Endothelial cell of umbilical vein (primary cell): ENCODE data around the gene SPINDOC. TPM values are rescaled to one million over a fixed set of nuclear protein-coding genes. Genes with fewer than 3 reads are reported as not detected.

ENCODE experiments used
- BruUV-seq: library from RNA; stranded (reverse); fragments of 400-500 nt; replicated peaks from 2 replicates; lab custom pipeline; 2021; lab: Mats Ljungman, UMichigan
- CTCF ChIA-PET: fragments of 300-600, 350-600 bp; sonication (Branson Sonifier 250); formaldehyde crosslinking; loops from one replicate; lab custom pipeline; 2021; ENCODE audit warnings: antibody characterized with exemption, inconsistent platforms; lab: Charles Lee
- POLR2A ChIA-PET: fragments of 300-600, 350-600 bp; sonication (Branson Sonifier 250); formaldehyde crosslinking; loops from one replicate; lab custom pipeline; 2021; ENCODE audit warnings: antibody characterized with exemption, inconsistent platforms; lab: Charles Lee
- DNase-seq: peaks from one replicate; pipeline ENCODE4 v3.0.0-alpha.2; 2011; ENCODE audit warnings: low read depth, low spot score
- FAIRE-seq: peaks from 2 replicates; lab custom pipeline; 2011; peaks lifted over from hg19 to GRCh38; lab: Jason Lieb, UNC
- H2AFZ ChIP-seq: 2 replicates; pipeline ENCODE4 v1.6.0; 2012; ENCODE audit warnings: low read depth, low read length, control low read depth, inconsistent platforms
- H3K27ac ChIP-seq: 2 replicates; pipeline ENCODE4 v1.5.1; 2011; ENCODE audit warnings: low read depth, mild to moderate bottlenecking, control low read depth, low read length, moderate library complexity; ENCODE audit not compliant: insufficient read depth
- H3K27me3 ChIP-seq, 2 experiments: 2 replicates each; pipeline versions ENCODE4 v1.6.0 to v1.6.1; 2011; ENCODE audit warnings: low read length in 2 of 2, mixed read lengths in 1 of 2; ENCODE audit not compliant: control insufficient read depth in 2 of 2, insufficient read depth in 2 of 2
- H3K36me3 ChIP-seq, 2 experiments: 2 replicates in 1 of 2; 3 replicates in 1 of 2; pipeline ENCODE4 v1.5.1; 2011; ENCODE audit warnings: low read length in 2 of 2, mild to moderate bottlenecking in 1 of 2, moderate library complexity in 1 of 2; ENCODE audit not compliant: control insufficient read depth in 2 of 2, insufficient read depth in 2 of 2; ENCODE audit errors: extremely low read depth in 1 of 2
- H3K4me1 ChIP-seq: 3 replicates; pipeline ENCODE4 v1.5.1; 2011; ENCODE audit warnings: mild to moderate bottlenecking, low read length; ENCODE audit not compliant: control insufficient read depth, insufficient read depth; ENCODE audit errors: extremely low read depth
- H3K4me2 ChIP-seq: 2 replicates; pipeline ENCODE4 v1.6.1; 2011; ENCODE audit warnings: low read length, control low read depth, mixed read lengths; ENCODE audit not compliant: insufficient read depth
- H3K4me3 ChIP-seq, 3 experiments: fragments of 200-600 bp in 1 of 3; sonication (generic), shearing (Covaris generic) in 1 of 3; replicated peaks in 1 of 3; 2 replicates each; pipeline ENCODE4 v1.5.1; 2011 to 2016; ENCODE audit warnings: control low read depth in 3 of 3, low read length in 3 of 3, mild to moderate bottlenecking in 2 of 3, inconsistent platforms in 1 of 3, low read depth in 1 of 3, moderate library complexity in 1 of 3; ENCODE audit not compliant: insufficient read depth in 1 of 3
- H3K79me2 ChIP-seq: 2 replicates; pipeline ENCODE4 v1.6.0; 2012; ENCODE audit warnings: low read length, inconsistent platforms; ENCODE audit not compliant: control insufficient read depth, insufficient read depth
- H3K9ac ChIP-seq: replicated peaks from 2 replicates; pipeline ENCODE3; 2011; ENCODE audit warnings: low read length, control low read depth; ENCODE audit not compliant: insufficient read depth; ENCODE audit errors: extremely low read depth
- H3K9me1 ChIP-seq: replicated peaks from 3 replicates; pipeline ENCODE4 v1.6.0; 2011; ENCODE audit warnings: mild to moderate bottlenecking, low read length; ENCODE audit not compliant: control insufficient read depth, insufficient read depth; ENCODE audit errors: extremely low read depth
- H3K9me3 ChIP-seq: replicated peaks from 2 replicates; pipeline ENCODE4 v1.5.1; 2012; ENCODE audit warnings: low read length, inconsistent platforms; ENCODE audit not compliant: control insufficient read depth, insufficient read depth
- H4K20me1 ChIP-seq: replicated peaks from 2 replicates; pipeline ENCODE3; 2011; ENCODE audit warnings: mild to moderate bottlenecking, low read length; ENCODE audit not compliant: control insufficient read depth, insufficient read depth; ENCODE audit errors: extremely low read depth
- EZH2 ChIP-seq: IDR thresholded peaks from 2 replicates; pipeline ENCODE4 v1.6.1; 2012; ENCODE audit warnings: borderline replicate concordance, low read depth, mild to moderate bottlenecking, moderate library complexity, low read length, inconsistent platforms; ENCODE audit not compliant: severe bottlenecking
- FOS ChIP-seq: IDR thresholded peaks from 2 replicates; pipeline ENCODE4 v1.6.1; 2011; ENCODE audit warnings: mild to moderate bottlenecking, low read length, moderate library complexity, borderline replicate concordance; ENCODE audit not compliant: insufficient read depth
- GATA2 ChIP-seq: IDR thresholded peaks from 2 replicates; pipeline ENCODE4 v1.7.0; 2011; ENCODE audit warnings: low read depth, mild to moderate bottlenecking, moderate library complexity, mixed read lengths, low read length; ENCODE audit not compliant: insufficient read length, insufficient read depth
- JUN ChIP-seq: IDR thresholded peaks from 2 replicates; pipeline ENCODE4 v1.6.1; 2011; ENCODE audit warnings: borderline replicate concordance, low read depth; ENCODE audit not compliant: insufficient read length, insufficient read depth
- MYC ChIP-seq: IDR thresholded peaks from one replicate; pipeline ENCODE4 v1.6.1; 2011; ENCODE audit warnings: mild to moderate bottlenecking, low read depth, low read length
- POLR2A ChIP-seq: IDR thresholded peaks from 2 replicates; pipeline ENCODE4 v1.6.1; 2012; ENCODE audit warnings: low read depth, mild to moderate bottlenecking, control low read depth, low read length
- POLR2AphosphoS5 ChIP-seq: IDR thresholded peaks from 2 replicates; pipeline ENCODE4 v1.6.1; 2012; ENCODE audit warnings: low read depth, mild to moderate bottlenecking, control low read depth, low read length, moderate library complexity; ENCODE audit not compliant: insufficient read depth
- dilution Hi-C: fragments of 300-500 bp; cut with MboI; formaldehyde crosslinking; loops from one replicate; pipeline ENCODE4 v1.15.0; 2019; ENCODE audit warnings: low sequenced_read_pairs; ENCODE audit not compliant: extremely low pct_ligation_motif_present
- intact Hi-C: fragments of 100-400 bp; cut with micrococcal nuclease; formaldehyde crosslinking; loops from one replicate; pipeline ENCODE4 v1.10.0; 2022
- polyA plus RNA-seq, 4 experiments: library from polyadenylated mRNA; depleted of rRNA in 3 of 4; stranded (reverse) in 3 of 4; unstranded in 1 of 4; fragments of >200 nt; gene quantifications; 2 replicates each; pipeline versions ENCODE4 v1.2.1 to v1.2.3, GENCODE V29; 2011 to 2012; ENCODE audit warnings: missing spikeins in 1 of 4
- total RNA-seq: library from RNA; stranded (reverse); gene quantifications from 2 replicates; pipeline ENCODE4 v1.2.3, GENCODE V29; 2021
- TF ChIP-seq, protein P1 (sequence below), 2 donors: IDR thresholded peaks; 1 replicate in 1 of 2; 2 replicates in 1 of 2; pipeline ENCODE4 v1.5.1; 2011; ENCODE audit warnings: low read length in 2 of 2, mild to moderate bottlenecking in 2 of 2, moderate library complexity in 2 of 2, control low read depth in 1 of 2, inconsistent platforms in 1 of 2, low read depth in 1 of 2; ENCODE audit not compliant: insufficient read depth in 1 of 2; ENCODE audit errors: extremely low read depth in 1 of 2
- TF ChIP-seq, protein P2 (sequence below): IDR thresholded peaks from 2 replicates; pipeline ENCODE4 v1.6.1; 2011; ENCODE audit not compliant: insufficient read depth, insufficient read length

The SPINDOC gene
- total and polyA plus RNA-seq, 2 donors (not counting 3 experiments of a cell fraction or from before 2014, with no cell fraction given) = 29.4 to 54.5 TPM

DNA sequence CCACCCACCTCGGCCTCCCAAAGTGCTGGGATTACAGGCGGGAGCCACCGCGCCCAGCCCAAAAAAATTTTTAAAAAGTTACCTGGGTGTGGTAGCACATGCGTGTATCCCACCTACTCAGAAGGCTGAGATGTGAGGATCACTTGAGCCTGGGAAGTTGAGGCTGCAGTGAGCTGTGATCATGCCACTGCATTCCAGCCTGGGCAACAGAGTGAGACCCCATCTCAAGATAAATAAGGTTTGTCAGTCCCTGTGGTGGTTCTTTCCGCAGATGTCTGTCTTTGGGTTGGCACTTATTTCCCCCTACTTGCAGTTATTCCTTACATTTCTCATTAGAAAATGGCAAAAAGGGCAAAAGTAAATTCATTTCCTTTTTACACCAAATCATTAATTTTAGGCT is 33.6 kb downstream of the SPINDOC start:
- dilution Hi-C loops = no loop called here
- Histone ChIP-seq H3K79me2 (peaks cover 87% of the 10 kb centered on the region), H3K9me1 (no peaks in the 10 kb centered on the region), H4K20me1 (peaks cover 12% of the 10 kb centered on the region), H3K9ac (no peak overlapping the region), H3K4me1 (no peaks in the 10 kb centered on the region), H3K4me3 (no peak overlapping the region), H3K36me3 (peaks cover 0 to 3% of the 10 kb centered on the region in 2 experiments), H3K4me2 (no peak overlapping the region), H3K9me3 (no peaks in the 10 kb centered on the region), H3K27me3 (no peaks in the 10 kb centered on the region), H3K27ac (no peak overlapping the region), H2AFZ (no peak overlapping the region)
- ChIA-PET POLR2A (interaction anchor here (1.2 kb wide), 1 partner anchor 8 kb away, joined by 3 read pairs; the partner anchor contains the start of gene MARK2), CTCF (interaction anchor here (1.2 to 1.8 kb wide), 3 partner anchors 8 to 99 kb away, joined by 4 to 5 read pairs (median 4); partner anchors contain the start of gene MARK2)
- TF ChIP-seq FOS (no peak), POLR2AphosphoS5 (no peak), JUN (no peak)
- intact Hi-C loops = no loop called here
- no TSS peak for BruUV-seq
- DNase-seq = no peak
- FAIRE-seq = no peak

DNA sequence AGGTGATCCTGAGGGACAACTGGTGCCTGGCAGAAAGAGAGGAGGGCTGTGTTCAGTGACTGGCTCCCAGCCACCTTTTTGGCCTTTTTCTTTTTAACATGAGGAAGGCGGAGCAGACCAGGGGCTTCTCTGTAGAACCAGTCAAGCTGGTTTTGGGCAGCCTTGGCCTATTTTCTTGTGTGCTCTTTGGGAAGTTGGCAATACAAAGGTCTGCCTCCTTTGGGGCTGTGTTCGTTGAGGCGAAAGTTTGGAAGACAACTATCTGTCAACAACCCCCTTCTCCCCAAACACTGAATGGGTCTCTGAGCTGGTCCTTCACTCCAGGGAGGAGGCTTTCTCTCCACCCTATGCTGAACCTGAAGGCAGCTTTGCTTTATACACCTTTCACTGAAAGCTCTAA is 34.1 kb downstream of the SPINDOC start:
- H3K36me3 ChIP-seq = peaks cover 0 to 3% of the 10 kb centered on the region in 2 experiments
- dilution Hi-C loops = no loop called here
- BruUV-seq = no TSS peak
- H3K9ac ChIP-seq = no peak overlapping the region
- H4K20me1 ChIP-seq = peaks cover 12% of the 10 kb centered on the region
- no peaks in the 10 kb centered on the region for H3K27me3 ChIP-seq
- no peak for TF ChIP-seq MYC
- TF ChIP-seq GATA2 = no peak
- TF ChIP-seq EZH2 = no peak
- TF ChIP-seq POLR2AphosphoS5 = no peak
- TF ChIP-seq, protein P1, sequence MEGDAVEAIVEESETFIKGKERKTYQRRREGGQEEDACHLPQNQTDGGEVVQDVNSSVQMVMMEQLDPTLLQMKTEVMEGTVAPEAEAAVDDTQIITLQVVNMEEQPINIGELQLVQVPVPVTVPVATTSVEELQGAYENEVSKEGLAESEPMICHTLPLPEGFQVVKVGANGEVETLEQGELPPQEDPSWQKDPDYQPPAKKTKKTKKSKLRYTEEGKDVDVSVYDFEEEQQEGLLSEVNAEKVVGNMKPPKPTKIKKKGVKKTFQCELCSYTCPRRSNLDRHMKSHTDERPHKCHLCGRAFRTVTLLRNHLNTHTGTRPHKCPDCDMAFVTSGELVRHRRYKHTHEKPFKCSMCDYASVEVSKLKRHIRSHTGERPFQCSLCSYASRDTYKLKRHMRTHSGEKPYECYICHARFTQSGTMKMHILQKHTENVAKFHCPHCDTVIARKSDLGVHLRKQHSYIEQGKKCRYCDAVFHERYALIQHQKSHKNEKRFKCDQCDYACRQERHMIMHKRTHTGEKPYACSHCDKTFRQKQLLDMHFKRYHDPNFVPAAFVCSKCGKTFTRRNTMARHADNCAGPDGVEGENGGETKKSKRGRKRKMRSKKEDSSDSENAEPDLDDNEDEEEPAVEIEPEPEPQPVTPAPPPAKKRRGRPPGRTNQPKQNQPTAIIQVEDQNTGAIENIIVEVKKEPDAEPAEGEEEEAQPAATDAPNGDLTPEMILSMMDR (IDR thresholded peaks at IDR 0.05; ENCODE audit: extremely low read depth in 1 of 2, insufficient read depth in 1 of 2, low read depth in 1 of 2, low read length in 2 of 2) = no peak
- no peak for TF ChIP-seq POLR2A
- TF ChIP-seq, protein P2, sequence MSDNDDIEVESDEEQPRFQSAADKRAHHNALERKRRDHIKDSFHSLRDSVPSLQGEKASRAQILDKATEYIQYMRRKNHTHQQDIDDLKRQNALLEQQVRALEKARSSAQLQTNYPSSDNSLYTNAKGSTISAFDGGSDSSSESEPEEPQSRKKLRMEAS = no peak
- TF ChIP-seq JUN = no peak
- TF ChIP-seq FOS = no peak
- H3K79me2 ChIP-seq = peaks cover 85% of the 10 kb centered on the region
- ChIA-PET CTCF (interaction anchor here (1.2 to 1.8 kb wide), 4 partner anchors 9 to 98 kb away, joined by 3 to 5 read pairs (median 4); partner anchors contain the start of gene MARK2), POLR2A (interaction anchor here (1.2 kb wide), 1 partner anchor 9 kb away, joined by 3 read pairs; the partner anchor contains the start of gene MARK2)
- intact Hi-C loops = no loop called here
- no peak overlapping the region for H3K4me3 ChIP-seq
- DNase-seq (no peak), FAIRE-seq (no peak)
- no peaks in the 10 kb centered on the region for H3K9me1 ChIP-seq
- no peak overlapping the region for H3K27ac ChIP-seq
- H3K9me3 ChIP-seq = no peaks in the 10 kb centered on the region
- H3K4me2 ChIP-seq = no peak overlapping the region
- no peaks in the 10 kb centered on the region for H3K4me1 ChIP-seq
- no peak overlapping the region for H2AFZ ChIP-seq
